Measurements from ENCODE around the gene CHERP. TPM values are rescaled to one million over a fixed set of nuclear protein-coding genes. Genes with fewer than 3 reads are reported as not detected.

CHERP gene
- total and polyA plus RNA-seq, 2 of the 4 experiments (the other 2 are of a cell fraction): 0.54 to 13.5 TPM

- no peak for TF ChIP-seq RFX5 (IDR thresholded peaks at IDR 0.05; ENCODE audit: low read depth, low read length)
- Histone ChIP-seq H3K18ac (ENCODE audit: low read depth, low read length) (no peak overlapping the region), H4K91ac (ENCODE audit: insufficient read depth, low read depth, low read length) (no peak overlapping the region), H2AFZ (replicated peaks; ENCODE audit: low read length, poor library complexity) (no peak overlapping the region), H3K27me3 (ENCODE audit: control insufficient read depth, insufficient read depth, low read length) (no peaks in the 10 kb centered on the region), H3K79me1 (ENCODE audit: low read depth in 1 of 2, low read length in 2 of 2) (peaks cover 28 to 64% of the 10 kb centered on the region in 2 experiments), H3K4me1 (ENCODE audit: control insufficient read depth, insufficient read depth, low read length) (peaks cover 4% of the 10 kb centered on the region), H3K36me3 (ENCODE audit: control insufficient read depth, insufficient read depth, low read length) (peaks cover 54% of the 10 kb centered on the region), H2AK9ac (replicated peaks; ENCODE audit: low read depth, low read length, poor library complexity) (no peak overlapping the region), H4K8ac (ENCODE audit: low read depth in 2 of 2, low read length in 2 of 2) (no peak overlapping the region), H2AK5ac (ENCODE audit: low read depth, low read length) (no peak overlapping the region), H3K4me3 (ENCODE audit: insufficient read depth, low read depth, low read length) (no peak overlapping the region), H4K5ac (ENCODE audit: low read depth, low read length) (no peak overlapping the region), H3K9ac (ENCODE audit: low read depth, low read length) (no peak overlapping the region), H3K56ac (ENCODE audit: extremely low read depth, insufficient read depth, low read length) (no peak overlapping the region), H4K20me1 (ENCODE audit: insufficient read depth, low read length) (peaks cover 9% of the 10 kb centered on the region), H3K23ac (ENCODE audit: low read depth, low read length) (no peak overlapping the region), H2BK5ac (ENCODE audit: low read depth, low read length, poor library complexity, severe bottlenecking) (no peak overlapping the region), H2BK120ac (ENCODE audit: low read depth, low read length) (no peak overlapping the region), H3K9me1 (ENCODE audit: insufficient read depth, low read length) (peaks cover 13% of the 10 kb centered on the region), H3K14ac (replicated peaks; ENCODE audit: low read depth, low read length) (no peak overlapping the region), H2BK15ac (ENCODE audit: low read depth, low read length) (no peak overlapping the region), H3K4ac (ENCODE audit: low read depth, low read length) (no peak overlapping the region), H2BK20ac (ENCODE audit: low read depth, low read length) (no peak overlapping the region), H3K9me3 (ENCODE audit: control insufficient read depth, insufficient read depth, low read length) (no peaks in the 10 kb centered on the region), H3K27ac (ENCODE audit: insufficient read depth, low read length) (no peak overlapping the region), H3K4me2 (ENCODE audit: low read depth, low read length) (no peak overlapping the region)
- DNase-seq (no peak), ATAC-seq (ENCODE audit: low read depth) (no peak)
- intact Hi-C loops (cut with micrococcal nuclease) (no loop called here), in situ Hi-C loops (cut with MboI; ENCODE audit: low sequenced_read_pairs) (no loop called here), dilution Hi-C loops (cut with HindIII; ENCODE audit: low sequenced_read_pairs, unreplicated experiment) (no loop called here)
- CTCF ChIA-PET: no interaction called here
- 97% methylated on average over 6 of the region's 10 CpGs; no CpG with 5 or more reads in 1 of the 2 experiments for WGBS, 2 experiments (ENCODE audit: extremely low coverage in 2 of 2, insufficient read length in 1 of 2)
- POLR2A ChIA-PET (ENCODE audit: unreplicated experiment): no interaction called here
- no TSS peak for BruUV-seq (replicated peaks)
Measured at GRCh38 chr19:16566161-16566560, 23.9 kb upstream of the CHERP start.
